ENCODE results near the gene R3HCC1L.

R3HCC1L gene

DNA sequence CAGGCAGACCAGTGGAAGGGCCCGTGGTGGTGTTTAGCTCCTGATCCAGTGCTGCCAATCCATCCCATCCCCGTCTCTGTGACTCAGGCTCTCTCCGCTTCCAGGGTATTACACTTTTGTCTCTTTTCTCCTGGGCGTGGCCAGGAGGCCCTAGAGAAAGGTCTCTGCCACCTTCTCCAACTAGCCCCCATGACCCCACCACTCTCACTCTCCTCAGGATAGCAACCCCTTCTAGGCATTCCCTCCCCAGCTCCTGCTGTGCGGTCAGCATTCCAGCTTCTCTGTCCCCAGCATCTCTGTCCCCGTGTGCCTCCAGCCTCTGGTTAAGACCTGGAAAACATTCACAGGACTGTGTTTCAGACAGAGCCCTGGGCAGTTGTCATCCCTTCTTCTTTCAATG is 36.2 kb upstream of the R3HCC1L start:
- H3K27ac ChIP-seq (ENCODE audit: low read depth, low read length) = no peak overlapping the region
- peaks cover 0 to 26% (median 13%) of the 10 kb centered on the region in 5 donors for H3K27me3 ChIP-seq (ENCODE audit: control insufficient read depth in 5 of 5, insufficient read depth in 4 of 5, low read length in 5 of 5)
- H3K9me3 ChIP-seq (ENCODE audit: control insufficient read depth in 5 of 5, low read length in 5 of 5) = no peaks in the 10 kb centered on the region
- no peaks in the 10 kb centered on the region for H3K36me3 ChIP-seq (ENCODE audit: control insufficient read depth in 5 of 5, insufficient read depth in 5 of 5, low read length in 5 of 5)
- no peak overlapping the region for H3K9ac ChIP-seq (ENCODE audit: low read length in 5 of 5)
- H3K4me1 ChIP-seq (ENCODE audit: control insufficient read depth in 5 of 5, insufficient read depth in 5 of 5, low read length in 5 of 5) = no peaks in the 10 kb centered on the region
- no peak overlapping the region for H3K4me3 ChIP-seq (ENCODE audit: low read depth in 1 of 5, low read length in 5 of 5)

DNA sequence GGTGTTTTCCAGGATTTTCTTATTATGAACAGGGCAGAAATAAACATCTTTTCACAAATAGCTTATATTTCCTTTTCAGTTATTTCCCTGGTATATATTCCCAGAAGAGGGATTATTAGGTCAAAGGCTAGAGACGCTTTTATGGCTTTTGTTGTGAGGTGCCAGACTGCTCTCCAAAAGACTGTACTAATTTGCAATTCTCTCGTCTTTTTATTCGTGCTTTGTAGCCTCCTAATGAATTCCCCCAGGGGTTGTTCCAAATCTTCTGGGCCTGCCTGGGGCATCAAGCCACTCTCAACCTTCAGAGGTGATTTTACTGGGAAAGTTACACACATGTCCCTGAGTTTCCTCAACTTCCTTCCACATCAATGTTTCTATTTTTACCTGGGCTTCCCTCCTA is 34.0 kb upstream of the R3HCC1L start:
- Histone ChIP-seq H3K27me3 (ENCODE audit: control insufficient read depth in 5 of 5, insufficient read depth in 4 of 5, low read length in 5 of 5) (peaks cover 0 to 19% (median 13%) of the 10 kb centered on the region in 5 donors), H3K4me3 (ENCODE audit: low read depth in 1 of 5, low read length in 5 of 5) (no peak overlapping the region), H3K4me1 (ENCODE audit: control insufficient read depth in 5 of 5, insufficient read depth in 5 of 5, low read length in 5 of 5) (no peaks in the 10 kb centered on the region), H3K27ac (ENCODE audit: low read depth, low read length) (no peak overlapping the region), H3K9ac (ENCODE audit: low read length in 5 of 5) (no peak overlapping the region), H3K36me3 (ENCODE audit: control insufficient read depth in 5 of 5, insufficient read depth in 5 of 5, low read length in 5 of 5) (no peaks in the 10 kb centered on the region), H3K9me3 (ENCODE audit: control insufficient read depth in 5 of 5, low read length in 5 of 5) (no peaks in the 10 kb centered on the region)

DNA sequence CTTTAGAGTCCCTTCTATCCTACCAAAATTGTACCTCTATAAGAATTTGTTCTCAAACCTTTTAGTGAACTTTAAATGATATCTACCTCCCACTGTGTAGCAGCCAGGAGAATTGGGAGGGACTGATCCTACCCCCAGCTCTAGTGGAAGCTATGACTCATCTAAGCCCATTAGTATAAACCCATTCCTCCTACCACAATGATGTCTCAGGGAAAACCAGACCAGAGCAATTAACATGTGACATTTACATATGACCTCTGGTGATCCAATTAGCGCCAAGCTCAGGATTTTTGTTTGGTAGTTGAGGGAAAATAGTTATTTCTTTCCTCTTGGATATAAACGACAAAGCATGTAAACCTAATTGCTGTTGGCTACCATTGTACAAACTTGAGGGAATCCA is 33.1 kb upstream of the R3HCC1L start:
- no peak overlapping the region for H3K27ac ChIP-seq (ENCODE audit: low read depth, low read length)

DNA sequence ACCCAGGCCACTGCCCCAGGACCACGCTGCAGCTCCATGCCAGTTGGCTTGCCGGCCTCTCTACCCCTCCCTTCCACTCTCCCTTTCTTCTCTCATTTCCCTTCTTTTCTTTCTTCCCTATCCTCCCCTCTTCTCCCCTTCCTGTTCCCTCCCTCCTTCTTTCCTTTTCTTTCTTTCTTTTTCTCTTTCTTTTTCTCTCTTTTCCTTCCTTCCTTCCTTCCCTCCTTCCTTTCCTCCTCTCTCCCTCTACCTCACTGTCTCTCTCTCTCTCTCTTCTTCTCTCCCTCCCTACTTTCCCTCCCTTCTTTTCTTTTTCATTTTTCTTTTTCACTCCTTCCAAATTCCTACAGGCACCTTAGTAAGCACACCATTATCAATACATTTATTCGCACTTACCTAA is 30.3 kb upstream of the R3HCC1L start:
- H3K27ac ChIP-seq (ENCODE audit: low read depth, low read length) = no peak overlapping the region
- no peak overlapping the region for H3K9ac ChIP-seq (ENCODE audit: low read length in 5 of 5)
- H3K9me3 ChIP-seq (ENCODE audit: control insufficient read depth in 5 of 5, low read length in 5 of 5) = no peaks in the 10 kb centered on the region
- H3K4me3 ChIP-seq (ENCODE audit: low read depth in 1 of 5, low read length in 5 of 5) = no peak overlapping the region
- no peaks in the 10 kb centered on the region for H3K36me3 ChIP-seq (ENCODE audit: control insufficient read depth in 5 of 5, insufficient read depth in 5 of 5, low read length in 5 of 5)
- H3K4me1 ChIP-seq (ENCODE audit: control insufficient read depth in 5 of 5, insufficient read depth in 5 of 5, low read length in 5 of 5) = no peaks in the 10 kb centered on the region
- peaks cover 0 to 5% (median 0%) of the 10 kb centered on the region in 5 donors for H3K27me3 ChIP-seq (ENCODE audit: control insufficient read depth in 5 of 5, insufficient read depth in 4 of 5, low read length in 5 of 5)

More for the DNA sequence above, 33.1 kb upstream of the R3HCC1L start:
- H3K9ac ChIP-seq (ENCODE audit: low read length in 5 of 5) = no peak overlapping the region
- H3K9me3 ChIP-seq (ENCODE audit: control insufficient read depth in 5 of 5, low read length in 5 of 5) = no peaks in the 10 kb centered on the region
- no peak overlapping the region for H3K4me3 ChIP-seq (ENCODE audit: low read depth in 1 of 5, low read length in 5 of 5)
- H3K27me3 ChIP-seq (ENCODE audit: control insufficient read depth in 5 of 5, insufficient read depth in 4 of 5, low read length in 5 of 5) = peaks cover 0 to 14% (median 11%) of the 10 kb centered on the region in 5 donors
- H3K36me3 ChIP-seq (ENCODE audit: control insufficient read depth in 5 of 5, insufficient read depth in 5 of 5, low read length in 5 of 5) = no peaks in the 10 kb centered on the region
- H3K4me1 ChIP-seq (ENCODE audit: control insufficient read depth in 5 of 5, insufficient read depth in 5 of 5, low read length in 5 of 5) = no peaks in the 10 kb centered on the region

DNA sequence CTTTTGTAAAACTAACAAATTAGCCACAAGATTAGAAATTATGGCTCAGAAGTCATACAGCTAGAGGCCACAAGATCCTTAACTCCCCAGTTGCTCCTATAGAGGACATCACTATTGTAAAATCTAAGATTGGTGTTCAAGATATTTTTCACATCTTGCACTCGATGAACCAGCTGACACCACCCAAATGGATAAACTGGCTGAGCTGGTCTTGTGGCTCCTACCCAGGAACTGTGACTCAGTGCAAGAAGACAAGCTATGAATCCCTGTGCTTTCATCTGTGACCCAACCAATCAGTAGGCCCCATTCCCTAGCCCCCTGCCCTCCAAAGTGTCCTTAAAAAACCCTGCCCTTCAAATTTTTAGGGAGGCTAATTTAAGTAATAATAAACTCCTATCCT is 27.9 kb upstream of the R3HCC1L start:
- Histone ChIP-seq H3K9me3 (ENCODE audit: control insufficient read depth in 5 of 5, low read length in 5 of 5) (no peaks in the 10 kb centered on the region), H3K4me3 (ENCODE audit: low read depth in 1 of 5, low read length in 5 of 5) (no peak overlapping the region), H3K27me3 (ENCODE audit: control insufficient read depth in 5 of 5, insufficient read depth in 4 of 5, low read length in 5 of 5) (peaks cover 0 to 11% (median 4%) of the 10 kb centered on the region in 5 donors), H3K9ac (ENCODE audit: low read length in 5 of 5) (no peak overlapping the region), H3K36me3 (ENCODE audit: control insufficient read depth in 5 of 5, insufficient read depth in 5 of 5, low read length in 5 of 5) (no peaks in the 10 kb centered on the region), H3K27ac (ENCODE audit: low read depth, low read length) (no peak overlapping the region), H3K4me1 (ENCODE audit: control insufficient read depth in 5 of 5, insufficient read depth in 5 of 5, low read length in 5 of 5) (no peaks in the 10 kb centered on the region)

DNA sequence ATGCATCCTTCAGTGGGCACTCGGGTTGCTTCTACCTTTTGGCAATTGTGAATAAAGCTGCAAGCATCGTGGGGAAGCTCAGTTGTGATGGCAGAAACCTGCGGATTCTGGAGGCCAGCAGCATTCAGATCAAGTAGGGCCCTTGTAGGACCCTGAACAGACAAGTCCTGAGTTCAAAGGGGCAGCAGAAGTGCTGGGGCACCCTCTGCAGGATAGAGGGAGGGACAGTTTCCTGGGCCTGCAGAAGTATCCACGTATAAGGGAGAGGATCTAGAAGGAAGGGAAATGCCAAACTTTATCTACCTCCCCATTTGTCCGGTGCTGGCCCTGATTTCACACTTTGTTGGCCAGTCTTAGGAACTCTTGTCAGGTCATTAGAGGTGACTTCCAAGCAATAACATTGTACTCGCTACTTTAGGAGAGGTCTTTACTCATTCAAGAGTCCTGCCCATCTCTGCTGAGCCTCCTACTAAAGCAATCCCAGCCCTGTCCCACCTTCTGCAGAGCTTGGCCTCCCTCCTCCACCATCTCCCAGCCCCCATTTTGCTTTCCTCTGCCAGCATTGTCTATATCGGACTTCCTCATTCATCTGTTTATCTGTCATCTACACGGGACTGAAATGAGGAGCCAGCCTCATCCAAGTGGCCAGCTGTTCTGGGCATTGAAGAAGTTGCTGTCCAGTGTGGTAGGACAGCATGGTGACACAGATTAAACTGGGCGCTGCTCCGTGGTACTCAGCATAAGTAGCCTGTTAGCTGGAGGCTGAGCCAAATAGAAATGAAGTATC is 26.6 kb upstream of the R3HCC1L start:
- Histone ChIP-seq H3K9ac (ENCODE audit: low read length in 5 of 5) (no peak overlapping the region), H3K4me1 (ENCODE audit: control insufficient read depth in 5 of 5, insufficient read depth in 5 of 5, low read length in 5 of 5) (no peaks in the 10 kb centered on the region), H3K27me3 (ENCODE audit: control insufficient read depth in 5 of 5, insufficient read depth in 4 of 5, low read length in 5 of 5) (peaks cover 0 to 11% (median 4%) of the 10 kb centered on the region in 5 donors), H3K27ac (ENCODE audit: low read depth, low read length) (no peak overlapping the region), H3K4me3 (ENCODE audit: low read depth in 1 of 5, low read length in 5 of 5) (no peak overlapping the region), H3K9me3 (ENCODE audit: control insufficient read depth in 5 of 5, low read length in 5 of 5) (no peaks in the 10 kb centered on the region), H3K36me3 (ENCODE audit: control insufficient read depth in 5 of 5, insufficient read depth in 5 of 5, low read length in 5 of 5) (no peaks in the 10 kb centered on the region)

DNA sequence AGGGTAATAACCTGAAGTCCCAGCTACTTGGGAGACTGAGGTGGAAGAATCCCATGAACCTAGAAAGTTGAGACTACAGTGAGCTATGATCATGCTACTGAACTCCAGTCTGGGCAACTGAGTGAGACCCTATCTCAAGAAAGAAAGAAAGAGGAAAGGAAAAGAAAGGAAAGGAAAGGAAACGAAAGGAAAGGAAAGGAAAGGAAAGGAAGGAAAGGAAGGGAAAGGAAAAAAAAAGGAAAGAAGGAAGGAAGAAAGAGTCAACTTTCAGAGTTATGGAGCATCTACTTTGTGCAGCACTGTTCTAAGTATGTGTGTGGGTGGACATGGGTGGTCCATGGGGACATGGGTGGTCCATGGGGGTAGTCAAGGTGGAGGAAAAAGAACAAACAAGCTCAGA is 24.1 kb upstream of the R3HCC1L start:
- Histone ChIP-seq H3K27me3 (ENCODE audit: control insufficient read depth in 5 of 5, insufficient read depth in 4 of 5, low read length in 5 of 5) (peaks cover 2 to 12% (median 11%) of the 10 kb centered on the region in 5 donors), H3K4me3 (ENCODE audit: low read depth in 1 of 5, low read length in 5 of 5) (no peak overlapping the region), H3K9ac (ENCODE audit: low read length in 5 of 5) (no peak overlapping the region), H3K36me3 (ENCODE audit: control insufficient read depth in 5 of 5, insufficient read depth in 5 of 5, low read length in 5 of 5) (no peaks in the 10 kb centered on the region), H3K27ac (ENCODE audit: low read depth, low read length) (no peak overlapping the region), H3K9me3 (ENCODE audit: control insufficient read depth in 5 of 5, low read length in 5 of 5) (no peaks in the 10 kb centered on the region), H3K4me1 (ENCODE audit: control insufficient read depth in 5 of 5, insufficient read depth in 5 of 5, low read length in 5 of 5) (no peaks in the 10 kb centered on the region)

DNA sequence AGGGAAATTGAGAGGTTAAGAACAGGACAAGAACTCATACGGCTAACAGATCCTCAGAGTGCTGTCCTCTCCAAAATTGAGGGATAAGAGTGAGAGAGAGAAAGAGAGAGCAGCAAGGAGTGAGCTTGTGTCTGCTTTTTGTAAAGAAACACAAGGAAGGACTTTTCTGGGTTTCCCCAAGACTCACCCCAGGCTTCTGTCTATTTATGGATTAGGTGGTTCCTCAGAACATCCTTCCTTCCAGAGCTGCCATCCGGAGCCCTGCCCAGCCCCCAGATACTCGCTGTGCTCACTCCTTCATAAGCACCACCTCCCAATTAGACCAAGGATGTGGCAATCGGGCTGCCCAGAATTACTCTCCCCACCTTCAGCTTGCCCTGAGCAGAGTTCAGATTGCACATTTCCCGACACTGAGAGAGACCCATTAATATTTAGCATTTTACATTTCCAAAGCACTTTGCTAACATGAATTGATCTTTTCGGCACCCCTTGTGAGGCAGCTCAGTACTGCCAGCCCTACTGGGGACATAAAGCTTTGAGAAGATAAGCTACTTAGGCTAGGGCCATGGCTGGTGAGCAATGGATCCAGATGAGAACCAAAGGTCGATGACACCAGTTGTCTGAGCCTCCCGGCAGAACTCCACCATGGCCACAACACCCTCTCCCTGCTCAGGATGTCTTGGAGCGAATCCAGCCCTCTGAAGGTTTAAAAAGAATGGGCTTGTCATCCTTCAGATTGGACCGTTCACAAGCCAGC is 19.2 kb upstream of the R3HCC1L start:
- H3K27ac ChIP-seq (ENCODE audit: low read depth, low read length) = no peak overlapping the region
- peaks cover 0 to 14% (median 11%) of the 10 kb centered on the region in 5 donors for H3K27me3 ChIP-seq (ENCODE audit: control insufficient read depth in 5 of 5, insufficient read depth in 4 of 5, low read length in 5 of 5)
- H3K4me3 ChIP-seq (ENCODE audit: low read depth in 1 of 5, low read length in 5 of 5) = no peak overlapping the region
- H3K9ac ChIP-seq (ENCODE audit: low read length in 5 of 5) = no peak overlapping the region
- no peaks in the 10 kb centered on the region for H3K9me3 ChIP-seq (ENCODE audit: control insufficient read depth in 5 of 5, low read length in 5 of 5)
- H3K36me3 ChIP-seq (ENCODE audit: control insufficient read depth in 5 of 5, insufficient read depth in 5 of 5, low read length in 5 of 5) = no peaks in the 10 kb centered on the region
- H3K4me1 ChIP-seq (ENCODE audit: control insufficient read depth in 5 of 5, insufficient read depth in 5 of 5, low read length in 5 of 5) = no peaks in the 10 kb centered on the region

DNA sequence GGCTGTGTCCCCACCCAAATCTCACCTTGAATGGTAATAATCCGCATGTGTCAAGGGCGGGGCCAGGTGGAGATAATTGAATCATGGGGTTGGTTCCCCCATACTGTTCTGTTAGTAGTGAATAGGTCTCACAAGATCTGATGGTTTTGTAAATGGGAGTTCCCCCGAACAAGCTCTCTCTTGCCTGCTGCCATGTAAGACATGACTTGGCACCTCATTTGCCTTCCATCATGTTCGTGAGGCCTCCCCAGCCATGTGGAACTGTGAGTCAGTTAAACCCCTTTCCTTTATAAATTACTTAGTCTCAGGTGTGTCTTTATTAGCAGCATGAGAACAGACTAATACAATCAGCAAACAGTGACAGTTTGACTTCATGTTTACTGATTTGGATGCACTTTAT is 14.6 kb upstream of the R3HCC1L start:
- Histone ChIP-seq H3K4me3 (ENCODE audit: low read depth in 1 of 5, low read length in 5 of 5) (no peak overlapping the region), H3K27ac (ENCODE audit: low read depth, low read length) (no peak overlapping the region), H3K27me3 (ENCODE audit: control insufficient read depth in 5 of 5, insufficient read depth in 4 of 5, low read length in 5 of 5) (peaks cover 0 to 10% (median 6%) of the 10 kb centered on the region in 5 donors), H3K4me1 (ENCODE audit: control insufficient read depth in 5 of 5, insufficient read depth in 5 of 5, low read length in 5 of 5) (no peaks in the 10 kb centered on the region), H3K9ac (ENCODE audit: low read length in 5 of 5) (no peak overlapping the region), H3K9me3 (ENCODE audit: control insufficient read depth in 5 of 5, low read length in 5 of 5) (peaks cover 0 to 13% (median 3%) of the 10 kb centered on the region in 5 donors), H3K36me3 (ENCODE audit: control insufficient read depth in 5 of 5, insufficient read depth in 5 of 5, low read length in 5 of 5) (no peaks in the 10 kb centered on the region)

DNA sequence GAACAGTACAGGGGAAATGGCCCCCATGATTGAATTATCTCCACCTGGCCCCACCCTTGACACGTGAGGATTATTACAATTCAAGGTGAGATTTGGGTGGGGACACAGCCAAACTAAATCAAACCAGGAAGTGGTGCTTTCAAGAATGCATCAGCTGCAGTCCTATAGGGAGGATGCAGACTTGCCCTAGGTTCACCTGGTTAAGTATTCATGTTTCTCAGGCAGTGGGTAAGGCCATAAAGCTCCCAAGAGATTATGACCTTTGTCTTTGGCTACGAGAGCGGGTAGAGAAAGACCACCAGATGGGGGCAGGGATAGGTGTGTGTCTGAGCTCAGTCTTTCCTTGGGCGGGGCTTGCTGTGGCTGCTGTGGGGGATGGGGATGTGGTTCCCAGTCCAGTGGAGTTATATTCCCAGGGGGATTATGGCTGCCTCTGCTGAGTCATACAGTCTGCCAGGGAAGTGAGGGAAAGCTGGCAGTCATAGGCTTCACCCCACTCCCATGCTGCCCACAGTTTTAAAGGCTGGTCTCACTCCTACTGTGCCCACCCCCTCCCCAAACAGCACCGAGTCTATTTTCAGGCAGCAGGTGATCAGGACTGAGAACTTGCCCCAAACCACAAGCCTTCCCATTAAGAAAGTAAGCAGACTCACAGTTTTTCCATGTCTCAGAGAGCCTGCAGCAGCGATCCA is 8.4 kb upstream of the R3HCC1L start:
- peaks cover 0 to 4% (median 0%) of the 10 kb centered on the region in 5 donors for H3K4me1 ChIP-seq (ENCODE audit: control insufficient read depth in 5 of 5, insufficient read depth in 5 of 5, low read length in 5 of 5)
- H3K4me3 ChIP-seq (ENCODE audit: low read depth in 1 of 5, low read length in 5 of 5) = no peak overlapping the region
- H3K36me3 ChIP-seq (ENCODE audit: control insufficient read depth in 5 of 5, insufficient read depth in 5 of 5, low read length in 5 of 5) = no peaks in the 10 kb centered on the region
- peaks cover 0 to 13% (median 3%) of the 10 kb centered on the region in 5 donors for H3K9me3 ChIP-seq (ENCODE audit: control insufficient read depth in 5 of 5, low read length in 5 of 5)
- peaks cover 0 to 8% (median 3%) of the 10 kb centered on the region in 5 donors for H3K27me3 ChIP-seq (ENCODE audit: control insufficient read depth in 5 of 5, insufficient read depth in 4 of 5, low read length in 5 of 5)
- H3K9ac ChIP-seq (ENCODE audit: low read length in 5 of 5) = no peak overlapping the region
- H3K27ac ChIP-seq (ENCODE audit: low read depth, low read length) = no peak overlapping the region

All from subcutaneous abdominal adipose tissue (tissue), 5 donors.